Stimulated activated CD4-positive, alpha-beta T cell treated with anti-CD3 and anti-CD28 coated beads, TNF-alpha, amount 100 ng/mL, for 1 hour (primary cell): ENCODE measurements around the gene HAPLN2.
"Not testable (repeated sequence)": the region's sequence is repeated elsewhere in the genome, so short reads cannot be mapped to it uniquely, and the experiment has no call there.

Source experiments
- DNase-seq, 3 donors: peaks; one replicate each; pipeline ENCODE4 v3.0.0-alpha.2; 2020; ENCODE audit warnings: low read depth in 3 of 3, low spot score in 1 of 3

Gene HAPLN2

GRCh38 chr1:156591432-156592157, 27.6 kb upstream of the HAPLN2 start, which contains the start of gene NAXE:
Gene NAXE (plus strand): TSS chr1:156591776. CDS start chr1:156591805, 29 bp downstream.
- peak in 2 of 3 donors; percentile 36 to 57 for DNase-seq

- no peak for DNase-seq
Observed at GRCh38 chr1:156592158-156592909, 26.9 kb upstream of the HAPLN2 start.

GRCh38 chr1:156592910-156593660, 26.1 kb upstream of the HAPLN2 start:
- DNase-seq = no peak

- no peak for DNase-seq
Observed at GRCh38 chr1:156593661-156593989, 25.6 kb upstream of the HAPLN2 start.

- no peak for DNase-seq
Observed at GRCh38 chr1:156594190-156594589, 25.0 kb upstream of the HAPLN2 start.

- DNase-seq = no peak
Observed at GRCh38 chr1:156595016-156595415, 24.2 kb upstream of the HAPLN2 start.

GRCh38 chr1:156596426-156596825, 22.8 kb upstream of the HAPLN2 start:
- no peak for DNase-seq

- no peak for DNase-seq
Observed at GRCh38 chr1:156598125-156598524, 21.1 kb upstream of the HAPLN2 start.

- DNase-seq = no peak
Observed at GRCh38 chr1:156598731-156599432, 20.3 kb upstream of the HAPLN2 start.

- DNase-seq = no peak
Observed at GRCh38 chr1:156599811-156600210, 19.4 kb upstream of the HAPLN2 start.

- no peak for DNase-seq
Observed at GRCh38 chr1:156600733-156601121, 18.5 kb upstream of the HAPLN2 start.

GRCh38 chr1:156601122-156601830, 17.9 kb upstream of the HAPLN2 start, which contains the start of gene GPATCH4:
Gene GPATCH4 (minus strand): TSS chr1:156601479.
- peak; percentile 37 to 55 (median 48) for DNase-seq

GRCh38 chr1:156601892-156602291, 17.3 kb upstream of the HAPLN2 start:
- no peak for DNase-seq

GRCh38 chr1:156602557-156602993, 16.6 kb upstream of the HAPLN2 start:
- DNase-seq = no peak

GRCh38 chr1:156607344-156607743, 11.9 kb upstream of the HAPLN2 start:
- DNase-seq = not testable (repeated sequence)

- DNase-seq = peak in 1 of 3 donors; percentile 42
Observed at GRCh38 chr1:156608036-156608674, 11.1 kb upstream of the HAPLN2 start.

- DNase-seq = no peak
Observed at GRCh38 chr1:156608981-156609380, 10.2 kb upstream of the HAPLN2 start.

- DNase-seq = not testable (repeated sequence)
Observed at GRCh38 chr1:156610072-156610471, 9.1 kb upstream of the HAPLN2 start.

- DNase-seq = no peak
Observed at GRCh38 chr1:156612666-156613065, 6.5 kb upstream of the HAPLN2 start.

GRCh38 chr1:156615946-156616345, 3.3 kb upstream of the HAPLN2 start:
- no peak for DNase-seq
